Tibial artery (tissue), 4 donors: ENCODE data around the gene SH2D4B.

Source experiments
- DNase-seq, 2 donors: peaks; one replicate each; pipeline ENCODE4 v3.0.0-alpha.2; 2019
- H3K27ac ChIP-seq, 2 donors: fragments of 200-600 bp; sonication (generic) in 1 of 2; 1 replicate in 1 of 2; 2 replicates in 1 of 2; pipeline ENCODE4 v1.5.1; 2018 to 2019; ENCODE audit warnings: mild to moderate bottlenecking in 1 of 2
- H3K27me3 ChIP-seq, 2 donors: fragments of 200-600 bp; sonication (generic) in 1 of 2; one replicate each; pipeline versions ENCODE4 v1.5.1 to v1.6.0; 2016 to 2019
- H3K36me3 ChIP-seq, 3 donors: fragments of 200-600 bp; sonication (generic) in 2 of 3; one replicate each; pipeline ENCODE4 v1.5.1; 2016 to 2019; ENCODE audit warnings: mild to moderate bottlenecking in 2 of 3
- H3K4me1 ChIP-seq, 4 donors: fragments of 200-600 bp; sonication (generic) in 2 of 4; 1 replicate in 3 of 4; 2 replicates in 1 of 4; pipeline ENCODE4 v1.5.1; 2016 to 2019
- H3K4me3 ChIP-seq, 2 donors: fragments of 200-600 bp; sonication (generic) in 1 of 2; 1 replicate in 1 of 2; 2 replicates in 1 of 2; pipeline ENCODE4 v1.5.1; 2018 to 2019; ENCODE audit warnings: mild to moderate bottlenecking in 2 of 2
- H3K9me3 ChIP-seq, 3 donors: fragments of 200-600 bp; sonication (generic) in 1 of 3; one replicate each; pipeline ENCODE4 v1.5.1; 2016 to 2019
- CTCF ChIP-seq, 2 experiments: fragments of 200-600 bp in 1 of 2; fragments of 450-650 bp in 1 of 2; IDR thresholded peaks; one replicate each; pipeline ENCODE4 v1.5.1; 2017 to 2019; ENCODE audit warnings: antibody characterized with exemption in 2 of 2, mild to moderate bottlenecking in 1 of 2, moderate library complexity in 1 of 2
- intact Hi-C: fragments of 100-400 bp; cut with DNase I; formaldehyde crosslinking; loops from one replicate; pipeline ENCODE4 v1.15.0; 2023; ENCODE audit warnings: low total_unique reads

Gene SH2D4B

DNA sequence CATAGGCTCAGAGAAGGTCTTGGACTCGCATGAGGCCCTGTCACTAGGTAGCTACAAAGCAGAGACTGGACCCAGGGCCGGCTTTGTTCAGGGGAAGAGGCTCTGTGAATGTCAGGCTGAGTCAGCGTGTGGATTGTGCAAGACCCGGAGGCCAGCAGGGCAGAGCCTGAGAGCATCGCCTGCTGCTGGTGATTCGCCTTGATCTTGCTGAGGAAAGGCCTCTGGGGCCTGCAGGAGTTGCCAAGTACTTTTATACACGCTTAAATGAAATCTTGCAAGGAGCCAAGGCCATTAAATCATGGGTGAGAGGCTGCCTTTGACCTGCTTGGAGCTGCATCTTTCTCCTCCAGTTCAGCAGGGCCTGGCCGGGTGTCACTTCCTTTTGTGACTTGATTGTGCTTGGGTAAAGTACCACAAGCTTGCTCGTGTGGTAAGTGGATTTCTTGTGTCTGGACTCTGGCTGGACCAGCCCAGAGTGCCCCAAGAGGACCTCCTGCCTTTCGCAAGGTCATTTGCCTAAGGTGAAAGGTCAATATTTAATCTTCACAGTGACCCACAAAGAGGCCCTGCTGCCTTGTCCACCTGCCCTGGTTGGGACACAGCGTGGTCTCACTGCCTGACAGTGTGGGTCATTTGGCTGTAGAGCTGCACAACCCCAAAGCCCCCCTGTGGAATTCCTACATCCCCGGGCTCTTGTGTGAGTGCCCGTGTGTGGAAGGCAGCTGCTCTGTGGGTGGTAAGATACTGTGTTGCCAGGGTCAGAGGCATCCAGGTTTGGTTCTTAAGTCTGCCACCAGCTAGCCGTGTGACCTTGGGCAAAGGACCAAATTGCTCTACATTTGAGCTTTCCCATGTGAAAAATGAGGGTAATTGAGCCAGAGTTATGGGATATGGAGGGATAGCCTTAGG lies 38.6 kb upstream of the SH2D4B start:
- TF ChIP-seq CTCF (IDR thresholded peaks at IDR 0.05): no peak
- no peaks in the 10 kb centered on the region for H3K9me3 ChIP-seq
- DNase-seq: peak; percentile 93 to 97
- peak overlapping the region; percentile 51 to 62 for H3K27ac ChIP-seq
- intact Hi-C loops: no loop called here
- H3K4me3 ChIP-seq: no peak overlapping the region
- H3K36me3 ChIP-seq: no peaks in the 10 kb centered on the region
- no peaks in the 10 kb centered on the region for H3K27me3 ChIP-seq
- peaks cover 5 to 76% (median 55%) of the 10 kb centered on the region in 4 donors for H3K4me1 ChIP-seq

DNA sequence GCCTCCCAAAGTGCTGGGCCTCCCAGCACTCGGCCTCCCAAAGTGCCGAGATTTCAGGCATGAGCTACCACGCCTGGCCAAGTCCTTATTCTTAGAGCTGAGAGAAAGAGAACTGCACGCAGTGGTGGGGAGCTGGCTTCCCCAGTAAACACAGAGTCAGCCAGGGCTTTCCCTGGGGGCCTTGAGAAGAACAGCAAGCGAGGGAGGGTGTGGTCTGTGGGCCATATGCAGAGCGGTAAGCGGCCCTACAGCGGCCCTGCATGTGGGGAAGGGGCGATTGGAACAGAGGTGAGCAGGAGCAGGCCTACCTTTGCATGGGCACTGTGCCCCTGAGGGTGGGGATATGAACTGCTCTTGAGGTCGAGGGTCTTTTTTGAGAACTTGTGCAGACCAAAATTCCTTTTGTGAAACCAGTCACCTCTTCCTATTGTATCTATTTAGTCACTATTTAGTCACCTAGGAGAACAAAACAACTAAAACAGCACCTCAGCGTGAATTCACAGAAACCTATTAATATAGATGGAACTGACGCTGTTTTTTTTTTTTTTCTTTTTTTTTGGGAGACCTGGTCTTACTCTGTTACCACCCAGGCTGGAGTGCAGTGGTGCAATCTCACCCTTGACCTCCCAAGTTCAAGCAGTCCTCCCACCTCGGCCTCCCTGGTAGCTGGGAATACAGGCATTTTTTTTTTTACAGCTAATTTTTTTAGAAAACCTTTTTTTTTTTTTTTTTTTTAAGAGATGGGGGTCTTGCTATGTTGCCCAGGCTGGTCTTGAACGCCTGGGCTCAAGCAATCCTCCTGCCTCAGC lies 36.9 kb upstream of the SH2D4B start:
- peak; percentile 66 to 70 for DNase-seq
- Histone ChIP-seq H3K9me3 (no peaks in the 10 kb centered on the region), H3K4me3 (no peak overlapping the region), H3K4me1 (peaks cover 5 to 81% (median 54%) of the 10 kb centered on the region in 4 donors), H3K27ac (no peak overlapping the region), H3K27me3 (no peaks in the 10 kb centered on the region), H3K36me3 (no peaks in the 10 kb centered on the region)
- TF ChIP-seq CTCF (IDR thresholded peaks at IDR 0.05): no peak
- intact Hi-C loops: no loop called here

GRCh38 chr10:80501381-80501912 lies 36.3 kb upstream of the SH2D4B start:
- intact Hi-C loops: no loop called here
- TF ChIP-seq CTCF (IDR thresholded peaks at IDR 0.05): no peak
- DNase-seq: no peak

GRCh38 chr10:80501913-80502521 lies 35.7 kb upstream of the SH2D4B start:
- DNase-seq: peak in 1 of 2 donors; percentile 46
- H3K27me3 ChIP-seq: no peaks in the 10 kb centered on the region
- peaks cover 0 to 6% (median 3%) of the 10 kb centered on the region in 3 donors for H3K36me3 ChIP-seq
- intact Hi-C loops: no loop called here
- H3K9me3 ChIP-seq: no peaks in the 10 kb centered on the region
- TF ChIP-seq CTCF (IDR thresholded peaks at IDR 0.05): no peak
- no peak overlapping the region for H3K4me3 ChIP-seq
- H3K27ac ChIP-seq: no peak overlapping the region
- H3K4me1 ChIP-seq: peaks cover 5 to 84% (median 56%) of the 10 kb centered on the region in 4 donors

More at GRCh38 chr10:80501381-80501912, 36.3 kb upstream of the SH2D4B start:
- H3K4me3 ChIP-seq: no peak overlapping the region
- no peak overlapping the region for H3K27ac ChIP-seq
- H3K27me3 ChIP-seq: no peaks in the 10 kb centered on the region
- no peaks in the 10 kb centered on the region for H3K9me3 ChIP-seq
- peaks cover 0 to under 1% (median 0%) of the 10 kb centered on the region in 3 donors for H3K36me3 ChIP-seq
- peaks cover 5 to 85% (median 56%) of the 10 kb centered on the region in 4 donors for H3K4me1 ChIP-seq
